ENCODE data around the gene AP2M1. TPM values are rescaled to one million over a fixed set of nuclear protein-coding genes. Genes with fewer than 3 reads are reported as not detected.

AP2M1 gene
- total and polyA plus RNA-seq, 7 donors, result 203 to 240 (median 230) TPM

DNA sequence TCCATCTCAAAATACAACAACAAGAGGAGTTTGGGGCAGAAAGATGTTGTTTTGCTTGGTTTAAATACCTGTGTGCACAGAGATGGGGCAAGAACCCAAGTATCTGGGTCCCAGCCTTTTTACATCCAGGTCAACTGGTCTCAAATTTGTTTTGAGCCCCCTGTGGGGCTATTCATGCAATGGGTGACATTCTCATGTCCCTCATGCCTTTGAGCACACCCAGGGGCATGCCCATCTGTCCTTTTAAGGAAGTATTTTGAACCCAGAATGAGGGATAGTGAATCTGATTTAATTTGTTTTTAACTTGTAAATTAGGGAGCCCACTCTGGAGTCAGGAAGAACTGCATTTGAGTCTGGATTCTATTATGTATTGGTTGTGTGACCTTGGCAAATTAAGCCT lies 26.2 kb downstream of the AP2M1 start:
- DNase-seq, result no peak
- intact Hi-C loops (cut with DNase I), result no loop called here
- no peaks in the 10 kb centered on the region for H3K9me3 ChIP-seq
- H3K27ac ChIP-seq, result no peak overlapping the region
- H3K4me3 ChIP-seq, result no peak overlapping the region
- H3K36me3 ChIP-seq, result peaks cover 0 to 10% (median under 1%) of the 10 kb centered on the region in 4 donors
- TF ChIP-seq POLR2AphosphoS5 (IDR thresholded peaks at IDR 0.05) (no peak), EP300 (IDR thresholded peaks at IDR 0.05) (no peak), POLR2A (IDR thresholded peaks at IDR 0.05) (no peak)
- TF ChIP-seq, protein P1, sequence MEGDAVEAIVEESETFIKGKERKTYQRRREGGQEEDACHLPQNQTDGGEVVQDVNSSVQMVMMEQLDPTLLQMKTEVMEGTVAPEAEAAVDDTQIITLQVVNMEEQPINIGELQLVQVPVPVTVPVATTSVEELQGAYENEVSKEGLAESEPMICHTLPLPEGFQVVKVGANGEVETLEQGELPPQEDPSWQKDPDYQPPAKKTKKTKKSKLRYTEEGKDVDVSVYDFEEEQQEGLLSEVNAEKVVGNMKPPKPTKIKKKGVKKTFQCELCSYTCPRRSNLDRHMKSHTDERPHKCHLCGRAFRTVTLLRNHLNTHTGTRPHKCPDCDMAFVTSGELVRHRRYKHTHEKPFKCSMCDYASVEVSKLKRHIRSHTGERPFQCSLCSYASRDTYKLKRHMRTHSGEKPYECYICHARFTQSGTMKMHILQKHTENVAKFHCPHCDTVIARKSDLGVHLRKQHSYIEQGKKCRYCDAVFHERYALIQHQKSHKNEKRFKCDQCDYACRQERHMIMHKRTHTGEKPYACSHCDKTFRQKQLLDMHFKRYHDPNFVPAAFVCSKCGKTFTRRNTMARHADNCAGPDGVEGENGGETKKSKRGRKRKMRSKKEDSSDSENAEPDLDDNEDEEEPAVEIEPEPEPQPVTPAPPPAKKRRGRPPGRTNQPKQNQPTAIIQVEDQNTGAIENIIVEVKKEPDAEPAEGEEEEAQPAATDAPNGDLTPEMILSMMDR (IDR thresholded peaks at IDR 0.05), result no peak
- peaks cover 0 to 2% (median 0%) of the 10 kb centered on the region in 3 donors for H3K27me3 ChIP-seq
- no peaks in the 10 kb centered on the region for H3K4me1 ChIP-seq

DNA sequence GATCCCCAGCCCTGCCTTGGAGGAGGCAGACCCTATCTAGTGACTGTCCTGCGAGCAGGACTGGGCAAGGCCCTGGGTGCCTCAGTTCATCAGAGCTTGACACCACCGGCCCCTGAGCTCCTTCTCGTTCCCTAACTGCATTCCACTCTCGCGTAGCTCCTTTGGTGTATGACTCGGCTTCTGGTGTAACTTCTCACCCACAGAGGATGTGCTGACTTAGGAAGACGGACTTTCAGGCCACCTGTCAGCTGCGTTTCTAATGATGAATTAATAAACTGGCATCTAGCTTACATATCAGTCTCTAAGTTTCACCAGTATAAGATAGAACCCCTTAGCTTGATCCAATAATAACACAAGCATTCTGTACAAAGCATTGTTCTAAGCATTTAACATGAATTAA lies 28.9 kb downstream of the AP2M1 start:
- DNase-seq, result no peak
- H3K27ac ChIP-seq, result no peak overlapping the region
- WGBS, 2 donors, result 86 to 90% methylated on average over 8 of the region's 8 CpGs
- intact Hi-C loops (cut with DNase I), result no loop called here
- no peak overlapping the region for H3K4me3 ChIP-seq
- no peaks in the 10 kb centered on the region for H3K4me1 ChIP-seq
- H3K9me3 ChIP-seq, result no peaks in the 10 kb centered on the region
- H3K27me3 ChIP-seq, result peaks cover 0 to 20% (median 0%) of the 10 kb centered on the region in 3 donors
- H3K36me3 ChIP-seq, result no peaks in the 10 kb centered on the region
- TF ChIP-seq EP300 (IDR thresholded peaks at IDR 0.05) (no peak), POLR2A (IDR thresholded peaks at IDR 0.05) (no peak), POLR2AphosphoS5 (IDR thresholded peaks at IDR 0.05) (no peak)
- TF ChIP-seq, protein P1 (IDR thresholded peaks at IDR 0.05), result no peak

DNA sequence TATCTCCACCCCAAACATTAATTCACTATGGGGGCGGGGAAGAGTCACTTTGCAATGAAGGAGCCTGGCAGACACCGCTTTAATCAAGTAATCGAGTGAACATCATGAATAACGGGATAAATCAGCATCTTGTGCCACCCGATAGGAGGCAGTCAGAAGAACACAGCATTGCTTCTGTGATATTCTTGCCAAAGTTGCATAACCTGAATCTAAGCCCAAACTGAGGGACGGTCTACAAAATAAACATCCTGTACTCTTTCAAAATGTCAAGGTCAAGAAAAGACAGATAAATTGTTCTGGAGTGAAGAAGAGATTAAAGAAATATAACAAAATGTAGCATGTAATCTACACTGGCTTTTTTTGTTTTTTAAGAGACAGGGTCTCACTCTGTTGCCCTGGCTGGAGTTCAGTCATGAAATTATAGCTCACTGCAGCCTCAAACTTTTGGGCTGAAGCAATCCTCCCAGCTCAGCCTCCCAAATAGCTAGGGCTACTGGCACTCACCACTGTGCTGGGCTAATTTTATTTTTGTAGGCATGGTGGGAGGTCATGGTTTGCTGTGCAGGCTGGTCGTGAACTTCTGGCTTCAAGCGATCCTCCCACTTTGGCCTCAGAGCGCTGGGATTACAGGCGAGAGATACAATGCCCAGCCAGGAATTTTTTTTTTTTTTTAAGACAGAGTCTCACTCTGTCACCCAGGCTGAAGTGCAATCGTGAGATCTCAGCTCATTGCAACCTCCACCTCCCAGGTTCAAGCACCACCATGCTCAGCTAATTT lies 34.7 kb downstream of the AP2M1 start:
- intact Hi-C loops (cut with DNase I), result no loop called here
- no peak for DNase-seq
- no peak overlapping the region for H3K27ac ChIP-seq
- H3K9me3 ChIP-seq, result no peaks in the 10 kb centered on the region
- 64 to 75% methylated on average over 11 of the region's 11 CpGs for WGBS, 2 donors
- no peaks in the 10 kb centered on the region for H3K4me1 ChIP-seq
- peaks cover 0 to 20% (median 0%) of the 10 kb centered on the region in 3 donors for H3K27me3 ChIP-seq
- no peak for TF ChIP-seq POLR2A (IDR thresholded peaks at IDR 0.05)
- no peak for TF ChIP-seq EP300 (IDR thresholded peaks at IDR 0.05)
- TF ChIP-seq POLR2AphosphoS5 (IDR thresholded peaks at IDR 0.05), result no peak
- TF ChIP-seq, protein P1 (IDR thresholded peaks at IDR 0.05), result no peak
- no peak overlapping the region for H3K4me3 ChIP-seq
- H3K36me3 ChIP-seq, result no peaks in the 10 kb centered on the region

DNA sequence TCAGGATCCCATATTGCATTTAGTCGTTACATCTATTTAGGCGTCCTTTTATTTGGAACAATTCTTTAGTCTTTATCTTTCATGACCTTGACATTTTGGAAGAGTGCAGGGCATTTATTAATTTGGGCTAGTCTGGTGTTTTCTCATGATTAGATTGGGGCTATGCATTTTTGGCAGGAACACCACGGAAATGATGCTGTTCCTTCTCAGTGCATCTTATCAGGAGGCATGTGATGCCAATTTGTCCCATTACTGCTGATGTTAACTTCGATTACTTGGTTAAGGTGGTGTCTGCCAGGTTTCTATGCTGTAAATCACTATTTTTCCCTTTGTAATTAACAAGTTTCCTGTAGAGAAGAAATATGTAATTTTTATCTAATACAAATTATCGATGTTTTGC lies 36.6 kb downstream of the AP2M1 start:
- H3K27ac ChIP-seq, result no peak overlapping the region
- H3K27me3 ChIP-seq, result peaks cover 0 to 13% (median 0%) of the 10 kb centered on the region in 3 donors
- H3K9me3 ChIP-seq, result no peaks in the 10 kb centered on the region
- H3K4me1 ChIP-seq, result no peaks in the 10 kb centered on the region
- TF ChIP-seq POLR2A (IDR thresholded peaks at IDR 0.05), result no peak
- TF ChIP-seq POLR2AphosphoS5 (IDR thresholded peaks at IDR 0.05), result no peak
- DNase-seq, result no peak
- no peaks in the 10 kb centered on the region for H3K36me3 ChIP-seq
- no peak overlapping the region for H3K4me3 ChIP-seq
- 79 to 84% methylated on average over 5 of the region's 5 CpGs for WGBS, 2 donors
- intact Hi-C loops (cut with DNase I), result no loop called here

DNA sequence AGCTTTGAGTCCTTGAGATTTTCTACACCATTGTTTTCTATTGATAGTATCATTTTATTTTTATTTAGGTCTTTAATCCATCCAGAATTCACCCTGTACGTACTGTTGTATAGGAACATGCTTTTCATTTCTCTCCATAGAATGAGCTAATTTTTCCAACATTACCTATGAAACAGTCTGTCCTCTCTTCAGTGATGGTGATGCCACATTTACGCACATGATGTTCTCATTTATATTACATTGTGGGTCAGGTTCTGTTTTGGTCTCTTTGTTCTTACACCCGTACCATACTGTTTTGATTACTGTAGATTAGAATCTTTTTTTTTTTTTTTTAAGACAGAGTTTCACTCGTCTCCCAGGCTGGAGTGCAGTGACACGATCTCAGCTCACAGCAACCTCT lies 37.1 kb downstream of the AP2M1 start:
- 85 to 86% methylated on average over 5 of the region's 5 CpGs for whole genome bisulfite sequencing, 2 donors
- Histone ChIP-seq H3K36me3 (no peaks in the 10 kb centered on the region), H3K9me3 (no peaks in the 10 kb centered on the region), H3K4me3 (no peak overlapping the region), H3K27me3 (peaks cover 0 to 9% (median 0%) of the 10 kb centered on the region in 3 donors), H3K4me1 (no peaks in the 10 kb centered on the region), H3K27ac (no peak overlapping the region)
- TF ChIP-seq POLR2A (IDR thresholded peaks at IDR 0.05) (no peak), POLR2AphosphoS5 (IDR thresholded peaks at IDR 0.05) (no peak), EP300 (IDR thresholded peaks at IDR 0.05) (no peak)
- TF ChIP-seq, protein P1 (IDR thresholded peaks at IDR 0.05), result no peak
- DNase-seq, result no peak
- intact Hi-C loops (cut with DNase I), result no loop called here

Measured in sigmoid colon (tissue), 7 donors.